Transverse colon (tissue), 4 donors: ENCODE results near the gene GP1BB. TPM values are rescaled to one million over a fixed set of nuclear protein-coding genes. Genes with fewer than 3 reads are reported as not detected.

Experiments used
- DNase-seq: peaks from one replicate; pipeline ENCODE4 v3.0.0-alpha.2; 2019
- H3K27ac ChIP-seq, 4 donors: fragments of 200-600 bp; sonication (generic); 2 replicates each; pipeline ENCODE4 v1.5.1; 2016 to 2018; ENCODE audit warnings: inconsistent platforms in 4 of 4
- H3K27me3 ChIP-seq: fragments of 200-600 bp; sonication (generic); 2 replicates; pipeline ENCODE4 v1.5.1; 2017; ENCODE audit warnings: inconsistent platforms
- H3K36me3 ChIP-seq, 4 donors: fragments of 200-600 bp; sonication (generic); 2 replicates each; pipeline ENCODE4 v1.5.1; 2017 to 2019; ENCODE audit warnings: inconsistent platforms in 4 of 4
- H3K4me1 ChIP-seq, 4 donors: fragments of 200-600 bp; sonication (generic); 2 replicates each; pipeline ENCODE4 v1.5.1; 2017 to 2020; ENCODE audit warnings: inconsistent platforms in 4 of 4
- H3K4me3 ChIP-seq, 4 donors: fragments of 200-600 bp; sonication (generic); 1 replicate in 1 of 4; 2 replicates in 3 of 4; pipeline versions ENCODE4 v1.5.1 to v1.6.1; 2017 to 2019; ENCODE audit warnings: inconsistent platforms in 4 of 4
- H3K9me3 ChIP-seq, 2 donors: fragments of 200-600 bp; sonication (generic); 2 replicates each; pipeline ENCODE4 v1.5.1; 2017 to 2019; ENCODE audit warnings: inconsistent platforms in 2 of 2
- EP300 ChIP-seq: sonication (generic); formaldehyde crosslinking; IDR thresholded peaks from one replicate; pipeline ENCODE4 v1.6.1; 2017; ENCODE audit warnings: antibody characterized with exemption, low read depth
- POLR2A ChIP-seq: fragments of 450-650 bp; IDR thresholded peaks from one replicate; pipeline ENCODE4 v1.6.1; 2016; ENCODE audit warnings: antibody characterized with exemption, mild to moderate bottlenecking, moderate library complexity
- POLR2AphosphoS5 ChIP-seq, 3 donors: sonication (generic); formaldehyde crosslinking; IDR thresholded peaks; one replicate each; pipeline ENCODE4 v1.6.1; 2016; ENCODE audit warnings: antibody characterized with exemption in 3 of 3
- WGBS, 2 donors: methylation state at CpG; one replicate each; pipeline ENCODE4 v1.1.5; 2018; ENCODE audit warnings: low coverage in 1 of 2; 5-methylcytosine and 5-hydroxymethylcytosine counted together
- in situ Hi-C, 4 donors: fragments of 200-750 bp; cut with MboI; loops; one replicate each; pipeline versions ENCODE4 v1.15.0 to v1.15.1; 2017; ENCODE audit warnings: low sequenced_read_pairs in 3 of 4, low pct_ligation_motif_present in 1 of 4, low pct_unique_long_range_greater_than_20kb in 1 of 4
- intact Hi-C: fragments of 100-400 bp; cut with DNase I; formaldehyde crosslinking; loops from one replicate; pipeline ENCODE4 v1.15.1; 2023; ENCODE audit warnings: low total_unique reads
- total RNA-seq, 4 donors: library from RNA; depleted of rRNA; stranded (reverse); fragments of >200 nt; gene quantifications; one replicate each; pipeline ENCODE4 v1.1.0, GENCODE V29; 2016
- TF ChIP-seq, protein P1 (sequence below), 5 experiments: fragments of 200-600 bp in 3 of 5; fragments of 450-650 bp in 2 of 5; sonication (generic) in 3 of 5; IDR thresholded peaks; 1 replicate in 2 of 5; 2 replicates in 3 of 5; pipeline ENCODE4 v1.5.1; 2016 to 2017; ENCODE audit warnings: antibody characterized with exemption in 5 of 5, inconsistent platforms in 3 of 5, mild to moderate bottlenecking in 2 of 5, moderate library complexity in 1 of 5

Gene GP1BB
- total RNA-seq, 4 donors from 2014 or later: 0.41 to 10.3 (median 1.8) TPM

DNA sequence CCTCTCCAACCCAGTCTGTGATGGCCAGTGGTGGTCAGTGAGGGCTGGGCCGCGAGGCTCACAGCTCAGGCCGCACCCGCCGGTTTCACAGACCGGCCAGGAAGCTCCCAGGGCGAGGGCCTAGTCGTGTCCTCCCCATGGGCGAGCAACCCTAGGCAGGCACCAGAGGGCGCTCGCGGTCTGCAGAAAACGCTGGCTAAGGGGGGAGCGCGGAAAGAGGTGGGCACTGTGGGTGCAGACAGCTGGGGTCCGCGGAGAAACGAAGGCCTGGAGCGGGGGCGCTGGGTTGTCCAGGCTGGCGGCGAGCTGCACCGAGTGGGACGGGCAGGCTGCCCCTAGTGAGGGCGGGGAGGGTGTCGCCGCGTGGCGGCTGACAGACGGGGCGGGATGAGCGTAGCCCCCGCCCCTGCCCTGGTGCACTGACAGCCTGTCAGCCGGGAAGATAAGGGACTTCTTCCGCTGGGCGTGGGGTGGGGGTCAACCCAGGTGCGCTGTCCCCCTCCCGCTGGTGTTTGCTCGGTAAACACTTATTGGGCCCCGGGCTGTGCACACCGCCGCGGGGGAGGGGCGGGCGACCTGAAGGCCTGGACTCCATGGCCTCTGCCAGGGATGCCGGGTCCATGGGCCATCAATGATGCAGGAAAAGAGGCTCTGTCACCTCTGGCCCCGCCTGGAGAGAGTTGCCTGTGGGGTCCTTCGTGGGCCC lies 7.5 kb downstream of the GP1BB start:
- no peaks in the 10 kb centered on the region for H3K9me3 ChIP-seq
- peak overlapping the region in 2 of 4 donors; percentile 28 to 35 for H3K4me3 ChIP-seq
- no peak for TF ChIP-seq EP300
- TF ChIP-seq, protein P1, sequence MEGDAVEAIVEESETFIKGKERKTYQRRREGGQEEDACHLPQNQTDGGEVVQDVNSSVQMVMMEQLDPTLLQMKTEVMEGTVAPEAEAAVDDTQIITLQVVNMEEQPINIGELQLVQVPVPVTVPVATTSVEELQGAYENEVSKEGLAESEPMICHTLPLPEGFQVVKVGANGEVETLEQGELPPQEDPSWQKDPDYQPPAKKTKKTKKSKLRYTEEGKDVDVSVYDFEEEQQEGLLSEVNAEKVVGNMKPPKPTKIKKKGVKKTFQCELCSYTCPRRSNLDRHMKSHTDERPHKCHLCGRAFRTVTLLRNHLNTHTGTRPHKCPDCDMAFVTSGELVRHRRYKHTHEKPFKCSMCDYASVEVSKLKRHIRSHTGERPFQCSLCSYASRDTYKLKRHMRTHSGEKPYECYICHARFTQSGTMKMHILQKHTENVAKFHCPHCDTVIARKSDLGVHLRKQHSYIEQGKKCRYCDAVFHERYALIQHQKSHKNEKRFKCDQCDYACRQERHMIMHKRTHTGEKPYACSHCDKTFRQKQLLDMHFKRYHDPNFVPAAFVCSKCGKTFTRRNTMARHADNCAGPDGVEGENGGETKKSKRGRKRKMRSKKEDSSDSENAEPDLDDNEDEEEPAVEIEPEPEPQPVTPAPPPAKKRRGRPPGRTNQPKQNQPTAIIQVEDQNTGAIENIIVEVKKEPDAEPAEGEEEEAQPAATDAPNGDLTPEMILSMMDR (IDR thresholded peaks at IDR 0.05): peak; percentile 95 to 96 (median 96)
- whole genome bisulfite sequencing, 2 donors: 4% methylated on average over 48 of the region's 48 CpGs; no CpG with 5 or more reads in 1 of the 2 donors
- intact Hi-C loops: loop anchor here (2.0 kb wide), 1 partner anchor 180 kb away; no protein-coding TSS in a partner anchor
- H3K27me3 ChIP-seq: peaks cover 8% of the 10 kb centered on the region
- no peaks in the 10 kb centered on the region for H3K36me3 ChIP-seq
- DNase-seq: peak; percentile 80
- in situ Hi-C loops: loop anchor here in 3 of 4 donors (5.0 kb wide), 1 partner anchor 181 kb away; no protein-coding TSS in a partner anchor
- H3K27ac ChIP-seq: no peak overlapping the region
- peaks cover 0 to 8% (median 8%) of the 10 kb centered on the region in 4 donors for H3K4me1 ChIP-seq

DNA sequence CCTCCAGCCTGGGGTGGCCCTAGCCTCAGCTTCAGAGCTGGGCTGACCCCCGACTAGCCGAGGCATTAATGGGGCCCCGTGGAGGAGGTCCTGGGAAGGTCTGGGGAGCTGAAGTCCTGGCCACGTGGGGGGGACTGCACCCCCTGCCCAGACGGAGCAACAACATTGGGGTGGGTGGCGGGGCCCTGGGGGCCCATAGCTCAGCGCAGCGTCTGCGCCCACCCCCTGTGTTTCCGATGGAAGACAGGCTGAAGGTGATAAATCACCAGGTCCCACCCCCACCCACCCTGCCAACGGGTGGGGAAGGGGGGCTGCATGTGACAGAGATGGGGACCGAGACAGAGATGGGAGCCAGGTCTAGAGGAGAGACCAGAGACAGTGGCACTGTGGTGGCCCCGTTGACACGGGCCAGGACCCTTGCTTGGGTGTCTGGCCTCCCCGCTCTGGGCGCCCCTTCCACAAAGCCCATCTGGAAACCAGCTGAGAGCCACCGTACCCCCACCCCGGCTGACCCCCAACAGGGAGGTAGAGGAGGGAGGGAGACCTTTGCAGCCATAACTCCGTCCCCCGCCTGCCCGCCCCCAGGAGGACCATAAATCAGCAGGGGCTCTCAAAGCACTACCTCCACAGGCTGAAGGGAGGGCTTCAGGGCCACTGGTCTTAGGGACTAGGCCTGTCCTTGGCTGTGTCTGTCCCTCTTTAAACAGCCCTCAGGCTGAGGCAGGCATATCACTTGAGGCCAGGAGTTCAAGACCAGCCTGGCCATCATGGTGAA lies 8.2 kb downstream of the GP1BB start:
- Histone ChIP-seq H3K36me3 (no peaks in the 10 kb centered on the region), H3K27ac (no peak overlapping the region), H3K9me3 (no peaks in the 10 kb centered on the region), H3K27me3 (peaks cover 9% of the 10 kb centered on the region), H3K4me1 (peaks cover 0 to 8% (median 8%) of the 10 kb centered on the region in 4 donors), H3K4me3 (no peak overlapping the region)
- in situ Hi-C loops (loop anchor here in 3 of 4 donors (5.0 kb wide), 1 partner anchor 181 kb away; no protein-coding TSS in a partner anchor), intact Hi-C loops (loop anchor here (2.0 kb wide), 1 partner anchor 179 kb away; no protein-coding TSS in a partner anchor)
- 63% methylated on average over 20 of the region's 21 CpGs; no CpG with 5 or more reads in 1 of the 2 donors for WGBS, 2 donors
- TF ChIP-seq POLR2AphosphoS5 (IDR thresholded peaks at IDR 0.05): no peak
- no peak for TF ChIP-seq POLR2A
- TF ChIP-seq, protein P1 (IDR thresholded peaks at IDR 0.05): no peak
- no peak for TF ChIP-seq EP300
- no peak for DNase-seq

DNA sequence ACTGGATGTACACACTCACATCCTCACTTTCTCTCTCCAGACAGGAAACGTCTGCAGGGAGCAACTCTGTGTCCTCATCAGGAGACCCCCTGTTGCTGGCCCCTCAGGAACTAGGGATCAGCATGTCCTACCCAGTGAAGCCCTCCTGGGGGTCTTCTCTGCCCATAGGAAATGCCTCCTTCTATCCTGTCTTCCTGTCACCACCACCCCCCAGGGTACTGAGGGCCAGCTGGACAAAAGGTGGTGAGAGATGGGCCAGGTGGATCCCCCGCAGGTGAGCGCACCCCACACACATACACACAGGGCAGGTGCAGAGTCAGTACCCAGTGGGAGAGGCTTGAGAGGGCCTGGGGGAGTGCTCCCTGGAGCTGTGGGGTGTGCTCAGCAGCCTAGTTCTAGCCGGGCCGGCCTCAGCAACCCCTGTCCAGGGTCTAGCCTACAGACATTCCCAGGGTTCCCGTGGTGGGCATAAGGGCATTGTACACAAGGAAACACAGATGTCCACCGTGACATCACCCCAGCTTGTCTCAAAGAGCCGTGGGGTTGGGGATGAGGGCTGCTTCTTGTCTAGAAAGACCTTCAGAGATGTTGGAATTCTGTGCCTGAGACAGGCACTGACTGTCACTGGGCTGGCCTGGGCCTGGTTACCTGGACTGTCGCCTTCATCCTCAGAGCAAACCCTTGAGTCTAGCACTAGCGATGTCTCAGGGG lies 9.2 kb downstream of the GP1BB start:
- WGBS, 2 donors: 60 to 84% methylated on average over 1 to 10 of the region's 10 CpGs
- no peak overlapping the region for H3K27ac ChIP-seq
- in situ Hi-C loops (loop anchor here in 3 of 4 donors (5.0 kb wide), 1 partner anchor 180 kb away; no protein-coding TSS in a partner anchor), intact Hi-C loops (no loop called here)
- no peak for DNase-seq
- no peaks in the 10 kb centered on the region for H3K9me3 ChIP-seq
- H3K4me1 ChIP-seq: peaks cover 0 to 8% (median 8%) of the 10 kb centered on the region in 4 donors
- TF ChIP-seq POLR2A: no peak
- TF ChIP-seq EP300: no peak
- no peak for TF ChIP-seq POLR2AphosphoS5 (IDR thresholded peaks at IDR 0.05)
- TF ChIP-seq, protein P1 (IDR thresholded peaks at IDR 0.05): no peak
- no peaks in the 10 kb centered on the region for H3K36me3 ChIP-seq
- no peak overlapping the region for H3K4me3 ChIP-seq
- peaks cover 14% of the 10 kb centered on the region for H3K27me3 ChIP-seq

DNA sequence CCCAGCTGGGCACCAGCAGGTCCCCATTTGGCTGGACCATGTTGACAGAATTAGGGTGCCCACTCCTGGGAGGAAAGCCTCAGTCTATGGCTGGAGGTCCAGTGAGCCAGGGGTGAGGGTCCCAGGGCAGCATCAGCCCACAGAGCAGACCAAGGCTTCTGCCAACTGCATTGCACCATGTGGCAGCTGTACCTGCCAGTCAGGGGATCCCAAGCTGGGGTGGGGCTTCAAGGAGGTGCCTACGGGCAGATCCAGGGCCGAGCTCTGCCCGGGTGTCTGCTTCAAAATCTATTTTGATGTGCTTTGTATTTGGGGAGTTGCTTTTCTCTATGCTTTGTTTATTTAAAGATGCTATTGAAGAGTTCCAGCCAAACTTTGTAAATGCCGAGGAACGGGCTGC lies 10.4 kb downstream of the GP1BB start:
- Histone ChIP-seq H3K4me3 (no peak overlapping the region), H3K9me3 (no peaks in the 10 kb centered on the region), H3K4me1 (peaks cover 0 to 8% (median 8%) of the 10 kb centered on the region in 4 donors), H3K36me3 (no peaks in the 10 kb centered on the region), H3K27ac (no peak overlapping the region), H3K27me3 (peaks cover 14% of the 10 kb centered on the region)
- intact Hi-C loops (no loop called here), in situ Hi-C loops (loop anchor here in 3 of 4 donors (5.0 kb wide), 1 partner anchor 179 kb away; no protein-coding TSS in a partner anchor)
- no peak for DNase-seq
- TF ChIP-seq, protein P1 (IDR thresholded peaks at IDR 0.05): no peak
- no peak for TF ChIP-seq POLR2A
- no peak for TF ChIP-seq EP300
- TF ChIP-seq POLR2AphosphoS5 (IDR thresholded peaks at IDR 0.05): no peak
- WGBS, 2 donors: 68% methylated on average over 5 of the region's 5 CpGs; no CpG with 5 or more reads in 1 of the 2 donors
